Measurements from ENCODE around the gene PACS2.

DNA sequence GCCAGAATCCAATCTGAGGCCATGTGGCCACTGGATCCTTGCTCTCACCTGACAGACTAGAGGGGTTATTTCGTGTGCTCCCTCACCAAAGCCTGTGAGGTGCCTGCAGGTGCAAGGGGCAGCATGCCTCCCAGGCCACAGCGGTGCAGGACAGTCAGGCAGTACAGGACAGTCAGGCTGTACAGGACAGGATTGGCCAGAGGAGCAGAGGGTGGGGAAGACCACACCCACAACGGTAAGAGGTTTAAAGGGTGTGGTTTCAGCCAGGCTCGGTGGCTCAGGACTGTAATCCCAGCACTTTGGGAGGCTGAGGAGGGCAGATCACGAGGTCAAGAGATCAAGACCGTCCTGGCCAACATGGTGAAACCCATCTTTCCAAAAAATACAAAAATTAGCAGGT lies 10.6 kb upstream of the PACS2 start:
- TF ChIP-seq, protein P1, sequence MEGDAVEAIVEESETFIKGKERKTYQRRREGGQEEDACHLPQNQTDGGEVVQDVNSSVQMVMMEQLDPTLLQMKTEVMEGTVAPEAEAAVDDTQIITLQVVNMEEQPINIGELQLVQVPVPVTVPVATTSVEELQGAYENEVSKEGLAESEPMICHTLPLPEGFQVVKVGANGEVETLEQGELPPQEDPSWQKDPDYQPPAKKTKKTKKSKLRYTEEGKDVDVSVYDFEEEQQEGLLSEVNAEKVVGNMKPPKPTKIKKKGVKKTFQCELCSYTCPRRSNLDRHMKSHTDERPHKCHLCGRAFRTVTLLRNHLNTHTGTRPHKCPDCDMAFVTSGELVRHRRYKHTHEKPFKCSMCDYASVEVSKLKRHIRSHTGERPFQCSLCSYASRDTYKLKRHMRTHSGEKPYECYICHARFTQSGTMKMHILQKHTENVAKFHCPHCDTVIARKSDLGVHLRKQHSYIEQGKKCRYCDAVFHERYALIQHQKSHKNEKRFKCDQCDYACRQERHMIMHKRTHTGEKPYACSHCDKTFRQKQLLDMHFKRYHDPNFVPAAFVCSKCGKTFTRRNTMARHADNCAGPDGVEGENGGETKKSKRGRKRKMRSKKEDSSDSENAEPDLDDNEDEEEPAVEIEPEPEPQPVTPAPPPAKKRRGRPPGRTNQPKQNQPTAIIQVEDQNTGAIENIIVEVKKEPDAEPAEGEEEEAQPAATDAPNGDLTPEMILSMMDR (IDR thresholded peaks at IDR 0.05; ENCODE audit: poor library complexity), result no peak
- TF ChIP-seq EZH2 (IDR thresholded peaks at IDR 0.05; ENCODE audit: borderline replicate concordance), result no peak
- no peak for TF ChIP-seq EZH2phosphoT487 (IDR thresholded peaks at IDR 0.05; ENCODE audit: low read depth, severe bottlenecking, unreplicated experiment)
